GM12891 (cell line): ENCODE data around the gene TMEM89.

Source experiments
- PAX5 ChIP-seq: IDR thresholded peaks from 2 replicates; pipeline ENCODE4 v1.6.1; 2011; ENCODE audit warnings: low read length, moderate library complexity, mild to moderate bottlenecking; ENCODE audit not compliant: insufficient read depth, severe bottlenecking
- POLR2A ChIP-seq: IDR thresholded peaks from 2 replicates; pipeline ENCODE4 v1.6.1; 2011; ENCODE audit warnings: low read depth, low read length, control low read depth
- POLR2AphosphoS5 ChIP-seq: IDR thresholded peaks from 2 replicates; pipeline ENCODE4 v1.6.1; 2011; ENCODE audit warnings: low read depth, low read length, control low read depth
- POU2F2 ChIP-seq: IDR thresholded peaks from 2 replicates; pipeline ENCODE4 v1.6.1; 2011; ENCODE audit warnings: low read depth, mild to moderate bottlenecking, control low read depth, low read length, moderate library complexity
- SPI1 ChIP-seq: IDR thresholded peaks from 2 replicates; pipeline ENCODE4 v1.6.1; 2011; ENCODE audit warnings: low read depth, low read length, control low read depth
- TAF1 ChIP-seq: IDR thresholded peaks from 2 replicates; pipeline ENCODE4 v1.6.1; 2011; ENCODE audit warnings: low read depth, low read length, control low read depth

DNA sequence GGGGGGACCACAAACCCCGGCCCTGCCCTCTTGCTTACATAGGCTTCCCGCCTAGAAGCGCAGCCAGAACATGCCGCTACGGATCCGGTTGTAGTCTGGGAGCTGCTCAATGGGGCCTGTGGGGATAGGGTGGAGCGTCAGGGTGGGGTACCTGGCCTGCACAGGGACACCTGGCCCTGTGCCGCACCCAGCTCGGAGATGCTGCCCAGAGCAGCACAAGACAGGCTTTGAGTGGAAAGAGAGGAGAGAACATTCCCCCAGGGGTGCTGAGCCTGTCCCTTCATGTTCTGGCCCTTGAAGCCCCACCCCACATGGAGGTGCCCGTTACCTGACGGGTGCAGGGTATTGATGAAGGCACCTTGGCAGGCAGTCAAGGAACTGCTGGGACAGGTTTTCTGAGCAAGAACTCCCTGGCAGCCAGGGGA, 22.5 kb downstream of the TMEM89 start:
- TF ChIP-seq POLR2A: no peak
- TF ChIP-seq TAF1: no peak
- TF ChIP-seq POLR2AphosphoS5: no peak
- TF ChIP-seq SPI1: no peak
- TF ChIP-seq POU2F2: no peak
- TF ChIP-seq PAX5: no peak
